NCI-H2081 treated with DMSO at 0.1 percent for 48 hours (cell line): ENCODE measurements around the gene FNBP1.
"Not testable (repeated sequence)": the region's sequence is repeated elsewhere in the genome, so short reads cannot be mapped to it uniquely, and the experiment has no call there.

Experiments used
- DNase-seq: peaks from one replicate; lab custom pipeline; 2025; lab: John Stamatoyannopoulos, UW

Gene FNBP1

GRCh38 chr9:129953736-129954135 is 89.3 kb downstream of the FNBP1 start:
- DNase-seq = no peak

- no peak for DNase-seq
Measured at GRCh38 chr9:129952337-129952736, 90.7 kb downstream of the FNBP1 start.

DNA sequence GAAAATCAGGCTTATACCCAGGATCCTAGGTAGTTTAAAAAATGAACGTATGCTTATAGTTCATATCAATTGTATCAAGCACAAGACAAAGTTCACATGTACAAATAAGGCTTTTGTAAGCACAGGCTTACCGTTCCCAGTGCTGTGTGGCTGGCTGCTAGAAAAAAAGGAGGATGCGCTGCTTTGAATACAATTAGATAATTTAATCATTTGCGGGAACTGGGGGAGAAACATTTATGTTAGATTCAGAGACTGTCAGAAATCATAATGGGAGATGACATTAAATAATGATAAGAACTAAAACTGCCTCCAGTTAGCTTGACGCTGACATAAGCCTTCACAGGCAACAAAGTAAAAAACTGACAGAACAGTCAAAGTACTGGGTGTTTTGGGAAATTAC is 93.2 kb downstream of the FNBP1 start:
- no peak for DNase-seq

DNA sequence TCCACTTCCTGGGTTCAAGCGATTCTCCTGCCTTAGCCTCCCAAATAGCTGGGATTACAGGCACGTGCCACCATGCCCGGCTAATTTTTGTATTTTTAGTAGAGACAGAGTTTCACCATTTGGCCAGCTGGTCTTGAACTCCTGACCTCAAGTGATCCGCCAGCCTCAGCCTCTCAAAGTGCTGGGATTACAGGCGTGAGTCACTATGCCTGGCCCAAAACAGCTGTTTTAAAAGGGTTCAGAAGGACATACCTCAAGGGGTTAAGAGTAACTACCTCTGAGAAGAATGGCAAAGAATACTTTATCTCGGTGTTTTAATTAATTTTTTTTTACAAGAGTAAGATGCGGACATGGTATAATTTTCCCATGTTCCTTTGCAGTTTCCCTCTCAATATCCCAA is 94.4 kb downstream of the FNBP1 start:
- not testable (repeated sequence) for DNase-seq

GRCh38 chr9:129946246-129946995 is 96.6 kb downstream of the FNBP1 start:
- no peak for DNase-seq

DNA sequence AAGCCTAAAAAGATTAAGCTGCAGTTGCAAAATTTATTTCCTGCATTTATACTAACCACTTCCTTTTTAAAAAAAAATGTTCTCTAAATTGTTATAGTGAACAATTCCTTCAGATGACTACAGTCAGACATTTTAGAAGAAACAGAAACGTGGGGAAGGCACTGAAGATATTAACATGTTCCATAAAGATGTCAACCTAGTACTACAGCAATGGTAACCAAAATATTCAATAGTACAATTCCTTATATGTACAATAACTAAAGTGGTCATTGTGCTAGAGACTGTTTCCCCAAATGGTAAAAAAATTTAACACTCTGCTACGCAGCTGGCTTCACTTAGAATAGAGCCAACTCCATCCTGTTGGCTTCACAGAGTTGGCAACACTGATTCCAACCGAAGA is 97.7 kb downstream of the FNBP1 start:
- no peak for DNase-seq

- DNase-seq = no peak
Measured at GRCh38 chr9:129944506-129945116, 98.4 kb downstream of the FNBP1 start.

- DNase-seq = no peak
Measured at GRCh38 chr9:129939431-129939830, 103.6 kb downstream of the FNBP1 start.

DNA sequence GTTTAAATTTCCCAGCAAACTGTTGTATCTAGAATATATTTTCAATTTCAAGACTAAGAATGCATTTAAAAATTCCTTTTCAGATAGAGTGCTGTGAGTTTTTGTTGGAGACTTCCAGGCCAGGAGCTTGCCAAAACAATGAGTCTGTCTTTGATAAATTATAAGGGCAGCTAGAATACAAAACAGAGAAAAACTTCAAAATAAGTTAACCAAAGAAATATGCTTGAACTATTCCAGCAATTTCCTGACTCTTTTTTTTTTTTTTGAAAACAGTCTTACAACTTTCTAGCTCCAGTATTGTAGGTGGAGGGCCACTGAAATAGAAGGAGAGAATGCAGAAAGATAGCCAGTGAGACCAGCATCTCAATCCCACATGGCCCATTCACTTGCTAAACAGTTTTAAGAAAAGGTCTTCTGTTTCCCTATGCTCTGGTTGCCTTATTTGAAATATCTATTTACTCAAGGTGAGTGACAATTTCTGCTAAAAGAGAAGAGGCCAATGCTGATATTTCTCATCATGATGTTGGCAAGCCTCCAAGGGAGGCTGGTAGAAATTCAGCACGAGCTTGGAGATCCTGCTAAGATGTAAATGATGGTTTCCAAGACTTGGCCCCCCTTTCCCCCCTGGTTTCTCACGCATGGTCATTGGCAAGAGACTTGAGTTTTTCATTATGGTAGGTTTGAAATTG is 104.6 kb downstream of the FNBP1 start:
- DNase-seq = no peak

DNA sequence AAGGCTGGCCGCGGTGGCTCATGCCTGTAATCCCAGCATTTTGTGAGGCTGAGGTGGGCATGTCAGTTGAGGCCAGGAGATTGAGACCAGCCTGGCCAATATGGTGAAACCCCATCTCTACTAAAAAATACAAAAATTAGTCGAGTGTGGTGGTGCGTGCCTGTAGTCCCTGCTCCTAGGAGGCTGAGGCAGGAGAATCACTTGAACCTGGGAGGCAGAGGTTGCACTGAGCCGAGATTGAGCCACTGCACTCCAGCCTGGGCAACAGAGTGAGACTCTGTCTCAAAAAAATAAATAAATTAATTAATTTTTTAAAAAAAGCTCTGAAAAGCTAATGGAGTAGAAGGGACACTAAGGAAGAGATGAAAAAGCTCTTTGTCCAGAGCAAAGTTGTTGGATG is 105.1 kb downstream of the FNBP1 start:
- not testable (repeated sequence) for DNase-seq

GRCh38 chr9:129936222-129936621 is 106.8 kb downstream of the FNBP1 start:
- no peak for DNase-seq

- no peak for DNase-seq
Measured at GRCh38 chr9:129934780-129935179, 108.2 kb downstream of the FNBP1 start.

GRCh38 chr9:129934041-129934591 is 108.9 kb downstream of the FNBP1 start:
- no peak for DNase-seq

GRCh38 chr9:129933185-129934040 is 109.6 kb downstream of the FNBP1 start:
- no peak for DNase-seq

- DNase-seq = no peak
Measured at GRCh38 chr9:129932303-129933151, 110.5 kb downstream of the FNBP1 start.

- DNase-seq = no peak
Measured at GRCh38 chr9:129930743-129931142, 112.2 kb downstream of the FNBP1 start.

DNA sequence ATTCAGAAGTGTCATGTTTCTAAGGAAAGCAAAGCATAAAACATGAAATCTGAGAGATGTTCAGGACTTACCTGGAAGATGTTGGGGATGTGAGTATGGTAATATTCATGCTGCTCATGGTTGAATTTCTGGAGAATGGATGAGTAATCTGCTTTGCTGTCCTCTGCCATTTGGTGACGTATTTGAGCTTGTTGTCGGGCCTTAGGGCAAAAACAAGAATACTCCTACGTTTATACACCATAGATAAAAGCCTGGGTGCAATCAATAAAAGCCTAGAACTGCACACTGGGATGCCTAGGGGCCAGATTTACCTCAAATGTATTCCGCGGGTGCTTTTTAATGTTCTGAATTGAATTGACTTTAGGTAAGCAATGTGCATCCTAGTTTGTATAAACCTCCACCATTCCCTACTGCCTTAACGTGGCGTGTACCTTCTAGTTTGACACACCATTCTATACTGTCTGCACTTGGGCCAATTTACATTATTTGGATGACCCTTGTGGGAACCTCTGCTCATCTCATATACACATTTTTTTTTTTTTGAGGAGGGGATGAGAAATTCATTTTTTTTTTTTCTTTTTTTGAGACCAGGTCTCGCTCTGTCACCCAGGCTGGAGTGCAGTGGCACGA is 113.4 kb downstream of the FNBP1 start:
- no peak for DNase-seq

GRCh38 chr9:129923589-129923988 is 119.4 kb downstream of the FNBP1 start:
- no peak for DNase-seq

- no peak for DNase-seq
Measured at GRCh38 chr9:129921905-129922304, 121.1 kb downstream of the FNBP1 start.

GRCh38 chr9:129919841-129920240 is 123.1 kb downstream of the FNBP1 start:
- no peak for DNase-seq

DNA sequence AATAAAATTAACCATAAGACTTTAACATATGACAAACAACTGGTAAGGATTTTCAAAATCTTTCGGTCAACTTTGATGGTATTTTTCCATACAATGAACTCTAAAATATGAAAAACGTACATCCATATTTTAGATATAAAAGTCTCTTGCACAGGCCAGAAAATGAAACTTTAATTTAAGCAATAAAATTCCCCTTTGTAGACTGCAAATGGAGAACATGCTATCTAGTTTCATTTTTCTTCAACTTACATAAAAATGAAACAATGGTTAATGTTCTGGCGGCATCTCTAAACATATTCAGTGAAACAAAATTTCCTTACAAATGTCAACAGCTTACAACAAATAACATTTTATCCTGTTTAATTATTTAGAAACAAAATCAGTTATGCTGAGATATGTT is 123.7 kb downstream of the FNBP1 start:
- DNase-seq = no peak
